Fibroblast of villous mesenchyme (primary cell): ENCODE measurements around the gene RASGRF1. TPM values are rescaled to one million over a fixed set of nuclear protein-coding genes. Genes with fewer than 3 reads are reported as not detected.
"Not testable (repeated sequence)": the region's sequence is repeated elsewhere in the genome, so short reads cannot be mapped to it uniquely, and the experiment has no call there.

Experiments
- DNase-seq: peaks from one replicate; pipeline ENCODE4 v3.0.0-alpha.2; 2010; ENCODE audit warnings: low read depth
- H3K4me3 ChIP-seq: 2 replicates; pipeline ENCODE4 v1.5.1; 2011; ENCODE audit warnings: low read depth, mild to moderate bottlenecking, low read length
- total RNA-seq: library from RNA; depleted of rRNA; stranded (reverse); fragments of >200 nt; gene quantifications from 2 replicates; pipeline ENCODE4 v1.2.3, GENCODE V29; 2012
- TF ChIP-seq, protein P1 (sequence below): IDR thresholded peaks from 2 replicates; pipeline ENCODE4 v1.5.1; 2012; ENCODE audit warnings: low read depth, mild to moderate bottlenecking, low read length; ENCODE audit not compliant: insufficient read depth

Gene RASGRF1
- total RNA-seq, 1 donor = 0.43 TPM

DNA sequence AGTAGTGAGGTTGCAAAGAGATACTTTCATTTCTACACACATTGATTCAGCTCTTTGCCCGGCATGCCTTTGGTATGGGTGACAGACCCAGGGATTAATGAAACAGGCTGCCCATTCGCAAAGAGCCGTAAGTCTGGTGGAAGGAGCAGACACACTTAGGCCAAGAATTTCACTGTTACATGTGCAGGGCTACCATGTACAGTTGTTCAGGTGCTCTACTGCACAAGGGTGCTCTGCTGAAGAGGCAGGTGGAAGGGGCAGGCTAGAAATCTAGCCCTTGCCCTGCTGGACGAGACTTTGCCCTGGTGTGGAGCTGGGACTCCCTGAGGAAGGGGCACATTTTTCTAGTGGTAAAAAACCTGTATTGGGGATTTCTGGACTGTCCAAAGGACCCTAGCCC lies 26.2 kb upstream of the RASGRF1 start:
- TF ChIP-seq, protein P1, sequence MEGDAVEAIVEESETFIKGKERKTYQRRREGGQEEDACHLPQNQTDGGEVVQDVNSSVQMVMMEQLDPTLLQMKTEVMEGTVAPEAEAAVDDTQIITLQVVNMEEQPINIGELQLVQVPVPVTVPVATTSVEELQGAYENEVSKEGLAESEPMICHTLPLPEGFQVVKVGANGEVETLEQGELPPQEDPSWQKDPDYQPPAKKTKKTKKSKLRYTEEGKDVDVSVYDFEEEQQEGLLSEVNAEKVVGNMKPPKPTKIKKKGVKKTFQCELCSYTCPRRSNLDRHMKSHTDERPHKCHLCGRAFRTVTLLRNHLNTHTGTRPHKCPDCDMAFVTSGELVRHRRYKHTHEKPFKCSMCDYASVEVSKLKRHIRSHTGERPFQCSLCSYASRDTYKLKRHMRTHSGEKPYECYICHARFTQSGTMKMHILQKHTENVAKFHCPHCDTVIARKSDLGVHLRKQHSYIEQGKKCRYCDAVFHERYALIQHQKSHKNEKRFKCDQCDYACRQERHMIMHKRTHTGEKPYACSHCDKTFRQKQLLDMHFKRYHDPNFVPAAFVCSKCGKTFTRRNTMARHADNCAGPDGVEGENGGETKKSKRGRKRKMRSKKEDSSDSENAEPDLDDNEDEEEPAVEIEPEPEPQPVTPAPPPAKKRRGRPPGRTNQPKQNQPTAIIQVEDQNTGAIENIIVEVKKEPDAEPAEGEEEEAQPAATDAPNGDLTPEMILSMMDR = no peak
- DNase-seq = no peak
- no peak overlapping the region for H3K4me3 ChIP-seq

DNA sequence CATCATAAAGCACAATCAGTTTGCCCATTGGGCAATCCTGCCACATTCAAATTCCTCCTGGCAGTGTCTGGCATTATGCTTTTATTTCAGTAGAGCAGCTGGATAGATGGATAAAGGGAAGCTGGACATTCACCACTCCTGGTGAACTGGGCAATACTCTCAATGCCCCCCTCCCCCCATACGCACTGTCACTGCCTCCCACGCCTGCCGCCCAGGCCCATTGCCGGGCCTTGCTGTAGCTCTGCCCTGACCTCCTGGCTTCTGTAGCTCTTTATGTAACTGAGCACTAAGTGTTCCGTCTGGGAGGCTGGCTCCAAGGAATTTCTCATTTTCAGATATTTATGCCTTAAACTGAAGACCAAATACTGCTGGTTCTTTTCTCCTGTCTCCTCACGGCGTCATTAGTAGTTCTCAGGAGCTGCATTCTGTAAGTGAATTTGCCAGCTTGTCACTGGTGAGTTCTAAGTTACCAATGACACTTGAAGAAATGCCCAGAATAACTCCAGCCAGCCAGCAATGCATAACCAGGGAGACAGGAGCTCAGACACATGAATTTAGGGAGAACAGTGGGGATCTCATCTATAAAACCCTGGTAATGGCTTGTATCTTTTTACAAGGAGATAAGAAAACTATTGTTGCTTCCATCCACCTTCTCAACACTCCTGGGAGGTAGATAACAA lies 25.5 kb upstream of the RASGRF1 start:
- TF ChIP-seq, protein P1 = no peak
- no peak for DNase-seq
- H3K4me3 ChIP-seq = no peak overlapping the region

GRCh38 chr15:79113831-79114230 lies 23.3 kb upstream of the RASGRF1 start:
- TF ChIP-seq, protein P1 = no peak
- no peak for DNase-seq
- H3K4me3 ChIP-seq = no peak overlapping the region

- DNase-seq, H3K4me3 ChIP-seq: not testable (repeated sequence)
Measured at GRCh38 chr15:79111404-79111803, 20.8 kb upstream of the RASGRF1 start.

DNA sequence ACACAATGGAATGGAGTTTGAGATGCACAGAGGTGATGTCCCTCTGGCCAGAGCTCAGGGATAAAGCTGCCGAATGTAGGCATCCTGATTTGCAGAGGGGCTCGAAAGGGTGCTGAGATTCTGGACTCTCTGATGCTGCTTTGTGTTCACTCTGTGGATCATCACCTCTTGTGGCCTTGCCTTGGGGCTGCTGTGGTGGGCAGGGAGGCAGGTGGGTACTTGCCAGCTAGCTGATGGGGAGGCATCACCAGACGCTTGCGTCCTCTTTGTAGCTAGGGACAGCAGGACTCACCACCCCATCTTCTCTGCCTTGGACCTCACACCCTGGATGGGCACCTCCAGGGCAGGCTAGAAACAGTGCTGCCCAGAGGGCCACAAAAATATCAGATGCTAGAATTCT lies 14.6 kb upstream of the RASGRF1 start:
- no peak for DNase-seq
- no peak overlapping the region for H3K4me3 ChIP-seq
- TF ChIP-seq, protein P1 = no peak

DNA sequence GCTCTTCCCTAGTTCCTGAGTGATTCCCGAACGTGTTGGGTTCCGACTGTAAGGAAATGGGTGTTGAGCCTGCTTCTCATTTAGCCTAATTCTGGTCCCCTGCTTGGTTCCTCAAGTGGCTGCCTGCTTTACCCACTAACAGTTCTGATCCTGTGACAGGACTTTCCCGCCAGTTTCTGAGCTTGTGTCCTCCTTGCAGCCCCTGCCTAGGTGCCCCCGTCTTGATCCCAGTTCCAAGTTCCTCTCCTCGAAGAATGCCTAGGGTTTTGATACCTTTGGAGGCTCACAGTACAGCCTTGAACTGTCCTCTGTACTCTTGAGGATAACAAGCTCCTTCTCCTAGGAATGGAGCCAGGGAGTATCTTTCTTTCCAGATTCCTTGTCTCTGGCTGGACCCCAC lies 12.0 kb upstream of the RASGRF1 start:
- no peak overlapping the region for H3K4me3 ChIP-seq
- DNase-seq = no peak
- TF ChIP-seq, protein P1 = no peak

DNA sequence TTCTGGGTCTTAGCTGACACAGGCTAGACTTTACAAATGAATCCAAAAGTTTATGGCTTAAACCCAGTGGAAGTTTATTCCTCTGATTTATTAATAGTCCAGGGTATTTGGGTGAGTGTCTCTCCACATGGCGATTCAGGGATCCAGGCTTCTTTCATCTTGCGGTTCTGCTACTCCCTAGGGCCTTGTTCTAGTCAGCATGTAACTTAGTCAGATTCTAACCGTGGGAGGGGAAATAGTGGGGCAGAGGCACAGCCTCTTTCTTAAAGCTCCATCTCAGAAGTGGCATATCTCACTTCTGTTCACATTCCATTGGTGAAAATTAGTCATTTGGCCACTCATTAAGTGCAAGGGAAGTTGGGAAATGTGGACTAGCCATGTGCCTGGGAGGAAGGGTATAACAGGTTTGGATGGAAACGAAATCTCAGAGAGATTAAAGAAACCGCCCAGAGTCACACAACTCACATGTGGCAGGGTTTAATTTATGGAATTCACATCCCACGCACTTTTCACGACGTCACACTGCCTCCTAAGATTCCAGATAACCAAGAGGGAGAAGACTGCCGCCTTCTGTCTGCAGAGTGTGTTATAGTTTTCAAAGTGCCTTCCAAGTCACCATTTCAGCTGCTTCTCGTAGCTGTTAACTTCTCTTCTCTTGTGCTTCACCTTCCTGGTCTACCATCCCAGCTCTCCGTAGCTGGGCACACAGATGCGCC lies 11.4 kb upstream of the RASGRF1 start:
- peak; percentile 10 for DNase-seq
- no peak overlapping the region for H3K4me3 ChIP-seq
- TF ChIP-seq, protein P1 = no peak
